HG02759 (cell line): ENCODE measurements around the gene ZNF346.
A peak's percentile ranks its signal among the peaks of the same experiment; 100 is the strongest.
"Not testable (repeated sequence)": the region's sequence is repeated elsewhere in the genome, so short reads cannot be mapped to it uniquely, and the experiment has no call there.

Experiments
- ATAC-seq: cut with Tn5 transposase; IDR thresholded peaks from one replicate; pipeline ENCODE4 v1.9.1; 2021; ENCODE audit warnings: mild to moderate bottlenecking, moderate library complexity; ENCODE audit not compliant: unreplicated experiment

Gene ZNF346

DNA sequence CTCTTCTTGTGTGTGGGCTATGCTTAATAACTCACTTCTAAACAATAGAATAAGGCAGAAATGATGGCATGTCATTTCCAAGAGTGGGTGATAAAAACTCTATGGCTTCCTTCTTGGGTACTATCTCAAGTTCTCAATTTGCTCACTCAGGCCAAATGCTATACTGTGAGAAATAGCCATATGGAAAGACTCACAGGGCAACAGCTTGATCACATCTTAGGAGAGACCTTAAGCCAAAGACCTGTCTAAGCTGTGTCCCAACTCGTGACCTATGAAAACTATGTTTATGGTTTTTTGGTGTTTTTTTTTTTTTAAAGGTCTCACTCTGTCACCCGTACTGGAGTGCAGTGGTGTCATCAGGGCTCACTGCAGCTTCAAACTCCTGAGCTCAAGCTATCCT is 13.8 kb upstream of the ZNF346 start:
- no peak for ATAC-seq

DNA sequence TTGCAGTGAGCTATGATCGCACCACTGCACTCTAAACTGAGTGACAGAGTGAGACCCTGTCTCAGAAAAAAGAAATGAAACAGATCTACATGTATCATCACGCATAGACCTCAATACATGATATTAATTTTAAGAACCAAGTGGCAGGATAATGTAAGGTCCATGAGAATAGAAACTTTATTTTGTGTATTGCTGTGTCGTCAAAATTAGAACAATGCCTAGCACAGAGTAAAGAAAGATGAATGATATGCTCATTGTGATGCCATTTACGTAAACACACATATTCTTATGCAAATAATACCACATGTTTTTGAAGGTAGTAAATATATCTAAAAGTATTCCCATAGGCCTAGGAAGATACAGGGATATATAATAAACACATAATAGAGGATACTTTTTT is 12.3 kb upstream of the ZNF346 start:
- no peak for ATAC-seq

DNA sequence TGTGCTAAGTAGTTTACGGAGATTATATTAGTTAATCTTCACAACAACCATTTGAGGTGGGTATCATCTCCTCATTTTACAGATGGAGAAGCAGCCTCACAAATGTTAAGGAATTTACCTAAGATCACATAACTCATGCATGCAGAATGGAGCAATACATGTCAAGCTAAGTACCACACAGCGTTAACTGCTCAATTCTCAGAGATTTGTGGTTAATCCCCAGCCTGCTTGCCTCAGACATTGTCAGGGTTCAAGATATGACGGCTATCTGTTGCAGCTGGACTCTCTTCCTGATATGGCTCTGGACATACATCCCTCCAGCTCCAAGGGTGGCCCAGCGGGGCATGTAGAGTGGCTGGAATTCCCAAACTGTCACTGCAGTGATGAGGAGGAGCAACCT is 7.3 kb upstream of the ZNF346 start:
- no peak for ATAC-seq

DNA sequence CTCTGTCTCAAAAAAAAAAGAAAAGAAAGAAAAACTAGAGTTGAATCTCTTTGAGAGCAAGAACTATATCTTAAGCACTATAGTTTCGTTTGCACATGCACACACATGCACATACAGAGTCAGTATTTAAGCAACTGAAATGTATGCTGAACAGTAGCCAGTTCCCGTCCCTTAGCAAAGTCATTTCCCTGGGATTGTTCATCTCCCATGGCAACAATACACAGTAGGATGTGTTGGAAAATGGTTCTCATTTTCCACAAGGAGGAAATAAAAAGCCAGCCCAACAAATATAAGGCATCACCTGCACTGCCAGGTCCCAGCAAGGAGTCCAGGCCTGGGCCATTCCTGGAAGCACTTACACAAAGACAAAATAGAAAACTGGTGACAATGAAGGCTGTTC is 4.2 kb upstream of the ZNF346 start:
- no peak for ATAC-seq

DNA sequence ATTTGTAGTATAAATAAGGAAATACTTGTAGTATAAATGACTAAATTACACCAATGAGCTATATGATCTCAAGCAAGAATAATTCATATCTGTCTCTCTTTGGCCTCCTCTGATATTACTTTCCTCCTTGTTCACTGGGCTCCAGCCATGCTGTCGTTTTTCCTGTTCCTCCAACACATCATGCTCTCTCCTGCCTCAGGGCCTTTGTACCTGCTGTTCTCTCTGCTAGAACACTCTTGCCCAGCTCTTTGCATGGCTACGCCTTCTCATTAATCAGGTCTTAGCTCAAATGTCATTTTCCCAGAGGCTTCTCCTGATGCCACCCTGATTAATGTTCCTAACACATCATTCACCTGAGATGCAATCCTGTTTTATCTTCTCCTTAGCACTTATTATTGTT is 2.5 kb upstream of the ZNF346 start:
- no peak for ATAC-seq

DNA sequence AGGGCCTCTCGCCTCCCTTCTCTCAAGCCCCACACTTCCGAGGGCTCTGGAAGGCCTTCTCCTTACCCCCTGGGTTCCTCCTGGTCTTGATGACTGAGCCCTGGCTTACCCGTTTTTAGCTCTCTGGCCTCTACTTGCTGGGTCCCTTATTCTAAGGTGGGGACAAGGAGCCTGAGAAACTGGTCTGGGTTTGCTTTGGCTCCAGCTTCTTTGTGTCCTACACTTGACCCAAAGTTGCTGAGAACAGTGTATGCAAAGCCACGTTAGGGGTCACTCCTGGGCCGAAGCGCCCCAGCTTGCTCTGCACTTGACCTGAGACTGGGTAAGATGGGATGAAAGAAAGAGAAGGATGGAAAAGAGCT is 788 bp downstream of the ZNF346 start:
- ATAC-seq: peak; percentile 17

DNA sequence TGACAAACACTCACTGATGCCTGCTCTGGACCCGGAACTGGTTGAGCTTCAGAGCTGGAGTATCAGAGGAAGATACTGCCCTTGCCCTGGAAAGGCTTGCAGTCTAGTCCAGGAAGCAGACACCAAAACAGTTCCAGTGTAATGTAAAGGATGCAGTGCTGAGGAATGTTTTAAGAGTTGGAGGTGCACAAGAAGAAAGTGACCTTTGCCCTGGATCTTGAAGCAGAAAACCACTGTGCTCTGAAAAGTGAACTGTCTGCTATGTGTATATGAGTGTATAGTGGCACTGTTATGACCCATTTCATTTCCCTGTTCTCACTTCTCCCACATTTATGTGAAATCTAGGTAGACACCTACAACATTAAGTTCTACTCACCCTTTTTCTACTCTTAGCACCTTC is 2.1 kb downstream of the ZNF346 start:
- ATAC-seq: no peak

DNA sequence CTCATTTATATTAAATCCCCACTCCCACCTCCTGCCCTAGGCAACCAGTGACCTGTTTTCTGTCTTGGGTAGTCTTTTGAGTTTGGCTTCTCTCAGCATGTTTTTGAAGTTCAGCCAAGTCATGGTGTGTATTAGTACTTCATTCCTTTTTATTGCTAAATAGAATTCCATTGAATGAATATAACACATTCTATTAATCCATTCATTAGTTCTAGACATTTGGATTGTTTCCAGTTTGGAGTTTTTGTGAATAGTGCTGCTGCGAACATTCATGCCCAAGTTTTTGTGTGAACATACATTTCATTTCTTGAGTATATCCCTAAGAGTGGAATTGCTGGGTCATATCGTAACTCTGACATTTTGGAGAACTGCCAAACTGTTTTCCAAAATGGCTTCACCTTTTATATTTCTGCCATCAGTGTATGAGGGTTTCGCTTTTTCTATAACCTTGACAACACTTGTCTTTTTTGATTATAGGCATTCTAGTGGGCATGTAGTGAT is 2.7 kb downstream of the ZNF346 start:
- ATAC-seq: no peak

DNA sequence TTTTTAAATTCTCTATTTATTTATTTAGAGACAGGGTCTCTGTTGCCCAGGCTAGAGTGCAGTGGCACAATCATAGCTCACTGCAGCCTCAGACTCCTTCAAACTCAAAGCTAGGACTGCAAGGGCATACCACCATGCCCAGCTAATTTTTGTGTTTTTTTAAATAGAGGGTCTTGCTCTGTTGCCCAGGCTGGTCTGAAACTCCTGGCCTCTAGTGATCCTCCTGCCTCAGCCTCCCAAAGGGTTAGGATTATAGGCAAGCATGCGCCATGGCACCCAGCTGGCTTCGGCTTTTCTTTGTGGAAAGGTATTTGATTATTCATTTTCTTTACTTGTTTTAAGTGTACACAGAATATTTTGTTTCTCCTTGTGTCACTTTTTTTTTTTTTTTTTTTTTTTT is 5.2 kb downstream of the ZNF346 start:
- ATAC-seq: no peak

DNA sequence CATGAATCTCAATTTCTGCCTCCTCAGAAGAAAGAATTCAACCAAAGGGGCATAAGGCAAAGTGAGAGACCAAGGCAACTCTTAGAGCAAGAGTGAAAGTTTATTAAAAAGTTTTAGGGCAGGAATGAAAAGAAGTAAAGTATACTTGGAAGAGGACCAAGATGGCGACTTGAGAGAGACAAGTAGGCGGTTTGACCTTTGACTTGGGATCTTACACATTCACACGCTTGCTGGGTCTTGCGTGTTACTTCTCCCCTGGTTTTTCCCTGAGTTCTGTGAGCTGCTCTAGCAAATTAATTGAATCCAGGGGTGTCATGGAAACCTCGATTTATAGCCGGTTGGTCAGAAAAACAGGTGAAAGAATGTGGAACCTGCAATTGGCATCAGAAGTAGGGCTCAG is 7.0 kb downstream of the ZNF346 start:
- ATAC-seq: no peak

DNA sequence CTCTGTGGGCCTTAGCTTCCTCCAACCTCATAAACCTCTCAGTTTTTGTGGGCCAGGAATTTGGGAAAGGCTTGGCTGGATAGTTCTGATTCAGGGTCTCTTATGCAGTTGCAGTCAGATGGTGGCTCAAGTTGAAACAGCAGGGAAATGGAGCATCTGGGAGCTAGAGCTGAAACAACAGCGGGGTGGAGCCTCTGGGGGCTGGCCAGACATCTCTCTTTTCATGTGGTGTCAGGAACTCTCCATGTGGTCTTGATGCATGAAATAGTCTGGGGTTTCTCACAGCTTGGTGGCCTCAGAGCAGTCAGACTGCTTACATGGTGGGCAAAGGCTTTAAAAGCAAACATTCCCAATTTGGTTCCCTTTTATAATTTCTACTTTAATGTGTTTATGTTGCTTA is 13.5 kb downstream of the ZNF346 start:
- no peak for ATAC-seq

DNA sequence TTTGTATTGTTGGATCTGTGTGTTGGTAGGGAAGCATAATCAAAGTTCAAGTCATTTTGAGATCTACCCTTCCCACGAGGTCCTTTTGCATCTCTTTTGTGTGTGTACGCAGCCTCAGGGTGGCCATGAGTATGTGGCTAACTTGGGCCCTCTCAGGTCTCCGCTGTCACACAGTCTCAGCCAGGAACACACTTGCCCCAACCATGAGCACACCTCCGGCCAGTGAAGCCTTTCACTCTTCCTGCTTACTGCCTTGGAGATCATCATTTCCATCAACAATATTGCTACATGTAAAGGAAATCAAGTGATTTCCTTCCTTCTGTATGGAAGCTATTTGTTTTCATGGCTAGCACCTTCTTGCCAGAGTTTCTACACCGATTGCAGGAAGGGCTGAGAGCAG is 13.9 kb downstream of the ZNF346 start:
- no peak for ATAC-seq

DNA sequence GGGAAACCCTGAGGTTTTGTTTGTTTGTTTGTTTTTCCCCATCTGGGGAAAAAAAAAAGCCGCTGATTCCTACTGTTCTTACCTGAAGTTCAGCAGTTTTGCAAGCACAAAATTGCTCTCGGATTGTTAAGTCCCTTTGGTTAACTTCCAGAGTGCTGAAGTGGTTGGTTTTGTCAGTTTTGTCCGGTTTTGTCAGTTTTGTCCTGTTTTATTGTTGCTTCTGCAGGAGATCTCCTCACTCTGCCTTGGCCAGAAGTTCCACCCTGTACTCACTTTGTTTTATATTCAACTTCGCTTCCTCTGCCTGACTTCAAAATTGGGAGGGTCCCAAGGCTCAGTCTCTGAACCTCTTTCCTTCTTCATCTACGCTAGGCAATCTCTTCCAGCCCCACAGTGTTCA is 14.4 kb downstream of the ZNF346 start:
- no peak for ATAC-seq

DNA sequence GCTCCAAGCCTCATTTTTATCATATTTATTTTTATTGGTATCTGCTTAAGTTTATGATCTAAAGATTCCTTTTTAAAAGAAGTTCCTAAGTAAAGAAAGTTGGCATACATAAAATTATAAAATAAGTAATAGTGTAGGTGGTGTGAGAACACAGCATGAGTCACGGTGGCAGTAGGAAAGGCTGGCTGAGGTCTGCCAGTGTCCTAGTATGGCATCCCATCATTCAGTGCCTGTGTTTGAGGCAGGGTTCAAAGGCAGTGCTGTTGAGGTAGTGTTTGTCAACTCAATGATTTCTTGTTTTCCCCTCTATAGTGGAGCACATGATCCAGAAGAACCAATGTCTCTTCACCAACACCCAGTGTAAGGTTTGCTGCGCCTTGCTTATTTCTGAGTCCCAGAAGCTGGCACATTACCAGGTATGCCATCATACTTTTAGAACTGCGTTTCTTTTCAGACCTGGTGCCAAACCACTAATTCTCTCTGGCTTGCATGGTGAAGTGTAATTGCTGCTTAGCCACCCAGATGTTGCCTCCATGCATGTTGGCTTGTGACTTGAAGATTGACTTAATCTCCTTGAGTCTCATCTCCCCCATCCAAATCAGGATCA is 18.4 kb downstream of the ZNF346 start:
- ATAC-seq: no peak

DNA sequence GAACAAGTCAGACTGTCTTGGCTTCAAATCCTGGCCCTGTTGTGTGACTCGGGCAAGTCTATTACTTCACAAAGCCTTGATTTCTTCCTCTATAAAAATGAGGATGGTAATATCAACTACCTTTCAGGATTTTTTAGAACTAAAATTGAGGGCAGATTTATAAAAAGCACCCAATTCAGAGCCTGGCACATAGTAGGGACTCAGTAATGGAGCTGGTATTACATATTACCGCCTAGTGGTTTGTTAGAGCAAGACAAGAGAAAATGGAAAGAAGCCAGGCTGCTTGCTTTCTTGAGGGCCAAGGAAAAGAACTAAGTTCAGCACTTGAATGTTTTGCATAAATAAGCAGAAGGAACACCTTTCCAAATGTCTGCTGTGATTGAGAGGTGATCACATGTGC is 19.4 kb downstream of the ZNF346 start:
- no peak for ATAC-seq

DNA sequence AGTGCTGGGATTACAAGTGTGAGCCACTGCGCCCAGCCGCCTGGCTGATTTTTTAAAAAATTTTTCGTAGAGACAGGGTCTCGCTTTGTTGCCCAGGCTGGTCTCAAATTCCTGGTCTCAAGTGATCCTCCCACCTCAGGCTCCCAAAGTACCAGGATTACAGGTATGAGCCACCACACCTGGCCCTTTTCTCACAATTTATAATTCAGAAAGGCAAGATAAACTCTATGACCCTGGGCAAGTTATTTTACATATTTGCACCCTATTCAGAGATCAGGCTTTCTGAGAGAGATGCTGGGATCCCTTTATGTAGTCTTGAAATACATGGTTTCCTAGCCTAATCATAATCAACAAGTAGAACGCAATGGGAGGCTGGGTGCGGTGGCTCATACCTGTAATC is 20.6 kb downstream of the ZNF346 start:
- no peak for ATAC-seq

DNA sequence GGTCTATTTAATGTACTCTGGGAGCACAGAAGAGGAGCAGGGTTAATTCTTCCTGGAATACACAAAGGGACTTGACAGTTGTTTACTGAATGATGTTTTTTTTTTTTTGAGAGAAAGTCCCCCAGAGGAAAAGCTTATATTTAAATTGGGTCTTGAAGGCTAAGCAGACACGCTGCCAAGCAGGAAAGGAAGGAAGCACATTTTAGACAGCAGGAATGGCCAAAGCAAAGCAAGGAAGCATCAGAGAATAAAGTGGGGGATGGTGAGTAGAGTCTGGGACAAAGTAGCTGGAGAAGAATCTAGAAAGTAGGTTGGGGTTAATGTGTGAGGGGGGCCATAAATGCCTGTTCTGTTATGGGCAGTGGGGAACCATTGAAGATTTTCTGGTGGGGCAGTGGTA is 21.5 kb downstream of the ZNF346 start:
- no peak for ATAC-seq

DNA sequence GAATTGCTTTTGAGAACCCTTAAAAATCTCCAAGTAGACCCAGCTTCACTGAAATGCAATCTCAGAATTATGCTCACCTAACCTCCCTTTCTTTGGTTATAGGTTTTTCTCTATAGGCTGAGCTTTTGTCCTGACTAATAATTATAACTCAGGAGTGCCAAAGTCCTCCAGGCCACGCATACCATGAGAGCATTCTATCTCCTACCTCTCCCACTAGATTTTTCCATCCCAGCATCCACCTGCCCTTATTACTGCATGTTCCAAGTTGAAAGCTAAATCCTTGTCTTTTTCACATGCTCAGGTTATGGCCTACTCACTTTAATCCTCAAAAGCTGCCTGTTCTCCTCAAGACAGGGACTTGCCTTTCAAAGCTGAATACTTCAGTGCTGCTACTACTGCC is 22.1 kb downstream of the ZNF346 start:
- ATAC-seq: no peak

DNA sequence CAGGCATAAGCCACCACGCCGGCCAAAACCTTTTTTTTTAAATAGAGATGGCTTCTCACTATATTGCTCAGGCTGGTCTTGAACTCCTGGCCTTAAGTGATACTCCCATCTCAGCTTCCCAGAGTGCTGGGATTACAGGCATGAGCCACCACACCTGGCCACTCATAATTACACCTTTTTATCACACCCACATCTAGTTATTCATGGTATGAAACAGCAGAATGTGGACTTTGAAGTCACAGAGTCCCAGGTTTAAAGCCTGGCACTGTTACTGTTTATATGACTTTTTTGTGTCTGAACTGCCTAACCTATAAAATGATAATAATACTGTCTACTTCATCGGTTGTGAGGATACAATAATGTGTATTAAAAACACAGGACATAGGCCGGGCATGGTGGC is 23.1 kb downstream of the ZNF346 start:
- no peak for ATAC-seq

DNA sequence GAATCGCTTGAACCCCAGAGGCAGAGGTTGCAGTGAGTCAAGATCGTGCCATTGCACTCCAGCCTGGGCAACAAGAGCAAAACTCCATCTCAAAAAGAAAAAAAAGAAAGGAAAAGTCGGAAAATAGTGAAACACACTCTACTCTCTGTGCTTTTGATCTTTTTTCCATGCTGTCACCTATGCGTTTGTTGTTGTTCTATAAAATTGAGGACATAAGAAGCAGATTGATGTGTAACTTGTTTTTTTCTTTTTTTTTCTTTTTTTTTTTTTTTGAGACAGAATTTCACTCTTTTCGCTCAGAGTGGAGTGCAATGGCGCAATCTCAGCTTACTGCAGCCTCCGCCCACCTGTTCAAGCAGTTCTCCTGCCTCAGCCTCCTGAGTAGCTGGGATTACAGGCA is 26.0 kb downstream of the ZNF346 start:
- not testable (repeated sequence) for ATAC-seq

DNA sequence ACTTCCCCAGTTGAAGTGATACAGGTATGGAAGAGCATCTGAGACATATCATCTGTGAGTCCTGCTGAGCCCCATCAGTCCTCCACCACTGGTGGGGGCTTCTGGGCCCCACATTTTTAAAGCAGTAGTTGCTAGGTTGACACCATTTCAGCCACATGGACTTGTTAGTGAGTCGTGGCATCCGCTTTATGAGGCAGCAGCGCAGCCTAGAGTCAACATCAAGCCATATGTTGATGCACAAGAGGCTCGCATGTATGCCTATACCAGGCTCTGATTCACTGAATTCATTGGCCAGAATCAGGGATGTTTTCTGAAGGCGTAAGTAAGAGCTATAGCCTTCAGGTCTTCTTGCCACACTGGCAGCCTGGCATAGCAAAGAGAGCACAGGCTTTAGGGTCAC is 26.8 kb downstream of the ZNF346 start:
- ATAC-seq: no peak

DNA sequence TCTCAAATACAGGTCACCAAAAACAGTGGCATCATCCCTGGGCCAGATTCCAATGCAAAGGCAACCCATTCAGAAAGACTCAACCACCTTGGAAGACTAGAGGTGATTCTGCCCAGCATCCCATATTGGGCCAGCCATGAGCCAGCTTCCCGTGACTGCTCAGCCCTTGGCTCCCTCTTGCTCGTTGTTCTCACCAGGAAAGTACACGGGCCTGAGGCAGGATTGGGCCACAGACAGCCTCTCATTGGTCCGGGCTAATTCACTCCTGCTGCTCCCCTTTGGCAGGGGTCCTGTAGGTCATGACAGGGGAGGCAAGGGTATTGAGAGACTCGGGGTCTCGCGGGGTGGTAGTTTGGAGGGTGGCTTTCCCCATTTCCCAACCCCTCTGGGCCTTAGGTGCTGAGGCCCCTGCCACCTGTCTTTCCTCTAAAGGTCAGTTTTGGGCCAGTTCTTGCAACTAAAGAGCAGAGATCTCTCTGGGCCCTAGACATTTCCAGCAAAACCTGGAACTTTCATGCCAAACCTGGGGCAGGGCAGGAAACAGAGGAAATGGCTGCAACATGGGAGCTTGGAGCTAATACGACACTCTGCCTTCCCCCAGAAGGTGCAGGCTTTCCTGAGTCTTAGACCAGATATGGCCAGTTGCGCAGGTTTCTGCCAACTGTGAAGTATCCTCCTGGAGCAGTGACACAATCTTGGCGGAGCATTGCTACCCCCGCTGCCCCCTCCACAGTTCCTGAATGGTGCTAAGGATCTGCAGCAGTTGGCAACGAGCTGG is 42.2 kb downstream of the ZNF346 start:
- ATAC-seq: no peak

DNA sequence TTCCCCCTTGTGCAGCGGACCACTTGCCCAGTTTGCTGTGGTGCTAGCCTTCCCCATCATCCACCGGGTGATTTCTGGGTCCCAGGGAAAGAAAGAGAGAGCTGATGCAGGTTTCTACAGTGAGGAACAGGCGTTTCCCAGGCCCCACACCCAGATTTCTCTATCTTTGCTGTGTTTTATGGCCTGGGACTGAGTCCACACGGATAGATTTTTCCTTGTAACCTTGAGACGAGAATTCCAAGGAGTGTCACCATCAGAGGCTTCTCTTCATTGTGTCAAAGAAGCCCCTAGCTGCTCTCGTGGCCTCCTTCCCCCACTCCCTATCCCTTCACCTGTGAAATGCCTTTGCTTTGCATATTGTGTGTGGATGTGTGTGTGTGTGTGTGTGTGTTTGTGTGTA is 43.0 kb downstream of the ZNF346 start:
- no peak for ATAC-seq
